Glomerular visceral epithelial cell (primary cell): ENCODE results near the gene PHACTR1.

Source experiments
- DNase-seq: peaks from one replicate; pipeline ENCODE4 v3.0.0-alpha.2; 2016; ENCODE audit errors: extremely low spot score

Gene PHACTR1

DNA sequence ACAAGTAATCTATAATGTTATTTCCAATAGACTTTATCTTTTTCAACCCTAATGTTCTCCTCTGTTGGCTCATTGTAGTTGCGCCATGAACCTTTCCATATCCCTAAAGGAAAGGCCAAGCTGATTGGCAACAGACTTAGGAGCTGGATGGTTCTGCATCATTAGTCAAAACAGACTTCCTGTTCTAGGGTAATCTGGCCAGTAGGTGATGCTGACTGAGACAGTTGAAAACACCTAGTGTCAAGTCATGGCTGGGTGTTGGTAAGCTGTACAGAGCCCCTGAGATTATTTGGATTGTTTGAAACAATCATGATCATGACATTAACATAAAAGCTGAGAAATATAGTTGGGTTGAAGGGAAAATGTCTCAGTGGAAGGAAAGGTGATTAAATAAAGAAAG lies 231.4 kb downstream of the PHACTR1 start:
- no peak for DNase-seq

- DNase-seq: no peak
Measured at GRCh38 chr6:12950976-12951375, 234.4 kb downstream of the PHACTR1 start.

DNA sequence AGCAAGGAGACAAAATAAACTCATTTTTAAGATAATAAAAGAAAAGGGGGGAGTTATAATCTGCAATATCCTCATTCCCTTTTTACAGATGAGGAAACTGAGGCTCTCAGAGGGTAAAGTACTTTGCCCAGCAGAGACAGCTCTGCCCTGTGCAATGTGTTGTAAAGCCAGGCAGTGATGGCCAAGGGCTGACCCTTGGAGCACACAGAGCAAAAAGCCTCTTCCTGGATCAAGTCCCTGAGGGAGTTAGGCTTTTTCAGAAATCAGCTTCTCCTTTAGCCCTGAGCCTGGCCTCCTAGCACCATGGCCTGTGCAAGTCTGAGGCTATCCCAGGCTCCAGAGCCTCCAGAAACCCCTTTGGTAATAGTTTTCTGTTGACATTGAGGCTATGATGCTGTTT lies 234.8 kb downstream of the PHACTR1 start:
- DNase-seq: no peak

- DNase-seq: no peak
Measured at GRCh38 chr6:12952318-12952717, 235.8 kb downstream of the PHACTR1 start.

GRCh38 chr6:12955956-12956355 lies 239.4 kb downstream of the PHACTR1 start:
- no peak for DNase-seq

GRCh38 chr6:12956991-12957320 lies 240.4 kb downstream of the PHACTR1 start:
- DNase-seq: no peak

- peak; percentile 33 for DNase-seq
Measured at GRCh38 chr6:12957321-12958051, 240.9 kb downstream of the PHACTR1 start.

DNA sequence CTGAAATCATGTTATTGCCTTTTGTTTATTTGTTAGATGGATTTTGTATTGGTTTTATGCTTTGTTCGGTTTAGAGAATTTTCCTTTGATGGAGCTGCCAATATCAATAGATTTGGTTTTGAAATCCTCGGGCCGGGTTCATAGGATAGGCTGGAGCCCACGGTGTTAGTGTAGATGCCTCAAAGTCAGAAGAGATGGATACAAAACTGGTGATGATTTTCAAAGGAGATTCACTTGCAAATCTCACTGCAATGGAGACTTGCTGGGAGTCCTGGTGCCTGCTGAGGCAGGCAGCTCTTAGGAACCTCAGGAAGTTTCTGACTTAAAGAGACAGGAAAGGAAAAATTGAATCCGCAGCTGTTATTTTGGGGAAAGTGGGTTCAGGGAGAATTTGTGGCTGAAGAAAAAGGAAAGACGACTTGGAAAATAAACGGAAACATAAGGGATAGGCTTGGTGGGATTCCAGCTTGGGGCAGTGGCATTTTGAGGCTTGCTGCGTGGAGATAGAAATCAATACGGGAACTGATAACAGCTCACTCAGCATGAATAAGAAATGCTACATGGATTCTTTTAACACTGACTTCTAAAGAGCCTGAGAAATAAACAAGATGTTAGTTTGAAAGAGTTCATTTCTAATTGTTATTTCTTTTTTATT lies 241.6 kb downstream of the PHACTR1 start:
- DNase-seq: no peak

DNA sequence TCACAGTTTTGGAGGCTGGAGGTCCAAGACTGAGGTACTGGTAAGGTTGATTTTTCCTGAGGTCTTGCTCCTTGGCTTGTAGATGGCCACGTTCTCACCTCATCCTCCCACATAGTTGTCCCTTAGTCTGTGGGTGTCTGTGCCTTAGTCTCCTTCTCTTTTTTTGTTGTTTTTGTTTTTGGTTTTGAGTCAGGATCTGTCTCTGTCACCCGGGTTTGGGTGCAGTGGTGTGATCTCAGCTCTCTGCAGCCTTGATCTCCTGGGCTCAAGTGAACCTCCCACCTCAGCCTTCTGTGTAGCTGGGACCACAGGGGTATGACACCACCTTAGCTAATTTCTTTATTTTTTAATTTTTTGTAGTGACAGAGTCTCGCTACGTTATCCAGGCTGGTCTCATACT lies 245.2 kb downstream of the PHACTR1 start:
- DNase-seq: no peak

GRCh38 chr6:12962529-12962928 lies 246.0 kb downstream of the PHACTR1 start:
- DNase-seq: no peak

DNA sequence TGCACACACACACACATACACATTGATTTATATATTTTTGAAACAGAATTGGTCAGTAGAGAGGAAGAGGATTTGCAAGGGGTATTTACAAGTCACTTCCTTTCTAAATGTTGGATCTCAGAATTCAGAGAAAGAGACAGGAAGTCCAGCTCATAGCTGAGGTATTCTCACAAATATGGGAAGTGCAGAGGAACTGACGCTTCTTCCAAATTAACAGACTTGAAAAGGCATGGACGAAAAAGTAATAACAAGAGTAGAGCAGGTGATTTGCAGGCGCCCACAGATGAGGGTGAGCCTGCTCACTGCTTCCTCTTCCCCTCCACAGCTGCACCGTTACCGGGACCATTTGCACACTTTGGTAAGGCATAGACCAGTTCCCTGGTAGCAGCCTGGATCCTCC lies 246.4 kb downstream of the PHACTR1 start:
- no peak for DNase-seq

DNA sequence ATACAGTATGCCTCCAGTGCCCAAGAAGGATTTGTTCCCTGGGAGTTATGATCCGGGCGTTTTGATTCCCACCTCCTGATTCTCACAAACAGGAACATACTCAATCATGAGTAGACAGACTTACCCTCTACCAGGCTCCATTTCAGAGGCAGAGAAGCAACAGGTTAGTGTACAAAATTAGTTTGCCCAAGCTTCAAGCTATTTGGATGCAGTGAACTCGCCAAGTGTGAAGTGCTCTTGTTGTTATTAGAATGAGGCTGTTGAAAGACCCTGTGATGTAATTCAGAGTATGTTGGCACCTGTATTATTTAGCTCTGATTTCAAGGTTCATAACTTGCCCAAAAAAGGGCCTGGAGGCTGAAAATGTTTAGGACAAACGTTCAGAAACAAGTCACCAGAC lies 247.0 kb downstream of the PHACTR1 start:
- DNase-seq: no peak

DNA sequence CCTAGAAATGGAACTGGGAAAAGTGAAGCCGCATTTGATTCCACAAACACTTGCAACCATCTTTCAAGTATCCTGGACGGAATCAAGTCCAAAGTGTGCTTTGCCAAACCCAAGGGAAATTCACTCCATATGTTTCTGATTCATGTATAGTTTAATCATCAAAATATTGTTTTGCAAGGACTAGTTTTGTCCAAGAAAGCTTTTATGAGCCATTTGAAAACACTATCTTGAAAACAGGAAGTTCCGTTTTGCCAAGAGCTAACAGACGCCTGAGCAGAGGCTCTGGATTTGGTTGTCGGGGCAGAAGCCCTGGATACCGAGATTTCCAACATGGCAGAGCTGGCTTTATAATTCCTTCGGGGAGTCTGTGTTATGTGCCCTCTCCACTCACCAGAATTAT lies 251.1 kb downstream of the PHACTR1 start:
- no peak for DNase-seq

DNA sequence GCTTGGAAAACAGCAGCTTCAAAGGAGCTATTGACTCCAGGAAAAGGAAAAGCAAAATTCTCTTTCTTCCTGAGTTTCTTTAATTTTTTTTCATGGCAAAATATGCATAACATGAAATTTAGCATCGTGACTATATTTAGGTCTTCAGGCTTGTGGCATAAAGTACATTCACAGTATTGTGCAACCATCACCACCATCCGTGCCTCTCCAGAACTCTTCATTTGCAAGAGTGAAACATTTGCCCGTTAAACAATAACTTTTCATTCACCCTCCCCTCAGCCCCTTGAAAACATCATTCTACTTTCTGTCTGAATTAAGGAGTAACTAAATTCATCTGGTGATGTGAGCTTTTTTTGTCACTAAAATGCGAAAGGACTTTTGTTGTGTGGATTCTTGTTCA lies 251.7 kb downstream of the PHACTR1 start:
- no peak for DNase-seq

DNA sequence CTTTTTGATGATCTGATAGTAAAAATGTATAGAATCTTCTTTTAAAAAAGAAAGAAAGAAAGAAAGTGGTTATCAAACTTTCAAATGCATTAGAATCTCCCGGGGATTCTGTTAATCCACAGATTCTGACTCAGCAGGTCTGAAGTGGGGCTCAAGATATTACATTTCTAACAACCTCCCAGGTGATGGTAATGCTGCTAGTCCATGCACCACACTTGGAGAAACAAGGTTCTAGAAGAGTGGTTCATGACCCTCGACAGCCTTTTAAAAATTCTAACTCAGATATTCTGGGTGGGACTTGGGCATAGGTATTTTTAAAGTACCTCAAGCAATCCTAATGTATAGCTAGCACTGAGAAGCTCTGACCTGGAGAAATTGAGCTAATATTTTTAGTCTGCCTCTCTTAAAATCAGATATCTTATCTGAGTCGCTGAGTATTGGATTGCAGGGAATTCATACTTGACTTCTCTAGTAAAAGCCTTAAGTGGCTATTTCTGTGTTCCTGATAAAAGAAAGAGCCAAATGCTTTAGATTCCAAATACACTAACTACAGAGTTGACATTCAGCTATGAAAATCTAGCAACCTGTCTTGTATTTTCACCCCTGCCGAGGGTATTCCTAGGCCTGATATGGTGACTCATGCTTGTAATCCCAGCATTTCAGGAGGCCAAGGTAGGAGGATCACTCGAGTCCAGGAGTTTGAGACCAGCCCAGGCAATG lies 252.4 kb downstream of the PHACTR1 start:
- no peak for DNase-seq

DNA sequence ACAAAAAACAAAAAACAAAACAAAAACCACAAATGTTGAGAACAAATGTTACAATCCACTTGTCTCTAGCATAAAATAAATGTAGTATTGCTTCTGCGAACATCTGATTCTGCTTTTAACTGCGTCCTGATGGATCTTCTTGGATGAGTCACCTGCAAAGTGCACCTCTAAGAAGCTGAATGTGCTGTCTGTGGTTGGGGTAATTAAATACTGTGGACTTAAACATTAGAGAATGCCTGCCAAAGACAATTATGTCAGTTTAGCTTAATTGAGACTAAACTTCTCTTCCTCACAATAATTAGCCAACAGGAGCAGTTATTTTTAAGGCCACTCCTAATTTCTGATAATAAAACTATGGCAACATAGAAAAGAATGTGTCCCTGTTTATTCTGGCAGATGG lies 253.4 kb downstream of the PHACTR1 start:
- DNase-seq: no peak

- DNase-seq: no peak
Measured at GRCh38 chr6:12973386-12973785, 256.8 kb downstream of the PHACTR1 start.

DNA sequence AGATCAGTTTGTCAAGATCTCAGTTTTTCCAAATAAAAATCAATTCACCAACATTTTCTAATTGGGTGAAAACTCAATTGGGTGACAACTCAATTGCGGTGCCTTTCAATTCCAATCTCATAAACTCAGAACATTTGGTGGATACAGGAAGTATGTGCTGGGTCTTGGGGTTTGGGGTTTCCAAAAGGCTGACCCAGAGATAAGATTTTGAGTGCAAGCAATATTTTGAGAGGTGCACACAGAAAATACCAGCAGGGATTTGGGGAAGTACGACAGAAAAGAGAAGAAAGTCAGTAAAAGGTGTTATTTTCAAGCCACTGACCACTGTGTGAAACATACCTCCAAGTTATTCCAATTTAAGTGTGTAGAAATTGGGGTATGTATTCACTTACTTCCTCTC lies 258.0 kb downstream of the PHACTR1 start:
- DNase-seq: no peak

DNA sequence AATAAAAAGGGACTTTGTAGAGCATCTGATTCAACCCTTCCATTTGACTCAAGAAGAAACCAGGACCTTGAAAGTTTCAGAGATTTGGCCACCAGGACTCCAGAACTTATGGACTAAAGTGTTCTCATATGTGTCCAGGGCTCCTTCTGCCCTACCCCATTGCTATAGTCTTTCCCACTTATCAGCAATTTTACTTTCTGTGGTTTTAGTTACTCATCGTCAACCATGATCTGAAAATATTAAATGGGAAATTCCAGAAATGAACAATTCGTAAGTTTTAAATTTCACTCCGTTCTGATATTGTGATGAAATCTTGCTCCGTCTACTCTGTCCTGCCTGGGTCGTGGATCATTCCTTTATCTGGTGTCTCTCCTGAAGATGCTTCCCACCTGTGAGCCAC lies 259.8 kb downstream of the PHACTR1 start:
- DNase-seq: no peak

DNA sequence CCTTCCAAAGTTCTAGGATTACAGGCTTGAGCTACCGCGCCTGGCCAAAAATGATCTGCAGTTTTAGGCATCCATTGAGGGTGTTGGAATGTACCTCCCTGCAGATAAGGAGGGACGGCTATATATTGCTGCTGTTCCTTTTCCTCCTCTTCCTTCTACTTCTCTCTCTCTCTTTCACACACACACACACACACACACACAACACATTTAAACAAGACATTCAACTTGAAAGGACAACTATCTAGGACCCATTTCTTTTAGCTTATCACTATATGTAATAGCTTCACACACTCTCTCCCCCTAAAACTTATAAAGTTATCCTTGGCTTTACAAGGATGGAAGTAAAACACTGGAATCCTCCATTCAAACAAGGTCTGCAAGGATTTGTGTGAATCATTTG lies 260.6 kb downstream of the PHACTR1 start:
- DNase-seq: no peak

DNA sequence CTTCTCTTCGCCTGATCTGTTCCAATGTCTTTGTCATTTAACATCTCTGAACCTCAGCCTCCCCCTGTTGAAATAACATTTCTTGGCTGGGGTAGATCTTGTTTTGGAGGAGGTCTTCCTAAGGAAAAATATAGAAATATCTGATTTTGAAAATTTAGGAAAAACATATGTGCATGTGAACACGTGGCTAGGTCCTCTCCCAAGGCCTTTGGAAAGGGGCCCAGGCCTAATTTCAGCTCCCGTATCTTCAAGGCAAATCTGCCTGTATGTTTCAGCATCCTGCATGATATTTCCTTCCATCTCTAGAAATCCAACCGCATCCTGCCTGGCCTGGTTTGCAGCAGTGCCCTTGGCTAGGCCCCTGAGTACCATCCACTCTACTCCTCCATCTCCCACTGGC lies 261.2 kb downstream of the PHACTR1 start:
- DNase-seq: no peak

GRCh38 chr6:12980741-12981140 lies 264.2 kb downstream of the PHACTR1 start:
- no peak for DNase-seq

DNA sequence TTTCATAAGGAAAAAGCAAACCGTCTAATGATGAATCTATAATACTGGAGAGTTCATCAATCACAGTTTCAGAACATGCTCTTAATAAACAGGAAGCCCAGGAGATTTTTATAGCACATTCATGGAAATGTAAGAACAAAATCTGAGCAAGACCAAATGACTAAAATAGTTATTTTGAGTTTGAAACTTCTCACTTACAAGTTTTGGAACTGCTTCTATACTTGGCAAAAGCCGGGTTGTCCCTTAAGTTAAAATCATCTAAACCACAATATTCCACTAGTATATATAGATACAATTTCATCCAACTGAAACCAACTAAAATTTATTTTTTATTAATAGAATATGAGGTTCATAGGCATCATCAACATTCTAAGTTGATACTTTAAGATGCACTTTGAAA lies 268.2 kb downstream of the PHACTR1 start:
- no peak for DNase-seq
